GM12891 (cell line): Measurements from ENCODE around the gene TPX2.

Experiments used
- DNase-seq: peaks from one replicate; pipeline ENCODE4 v3.0.0; 2011; ENCODE audit warnings: low spot score; ENCODE audit not compliant: insufficient read length
- FAIRE-seq: peaks from 2 replicates; lab custom pipeline; 2011; peaks lifted over from hg19 to GRCh38; lab: Jason Lieb, UNC
- PAX5 ChIP-seq: IDR thresholded peaks from 2 replicates; pipeline ENCODE4 v1.6.1; 2011; ENCODE audit warnings: low read length, moderate library complexity, mild to moderate bottlenecking; ENCODE audit not compliant: insufficient read depth, severe bottlenecking
- POLR2A ChIP-seq: IDR thresholded peaks from 2 replicates; pipeline ENCODE4 v1.6.1; 2011; ENCODE audit warnings: low read depth, low read length, control low read depth
- POLR2AphosphoS5 ChIP-seq: IDR thresholded peaks from 2 replicates; pipeline ENCODE4 v1.6.1; 2011; ENCODE audit warnings: low read depth, low read length, control low read depth
- POU2F2 ChIP-seq: IDR thresholded peaks from 2 replicates; pipeline ENCODE4 v1.6.1; 2011; ENCODE audit warnings: low read depth, mild to moderate bottlenecking, control low read depth, low read length, moderate library complexity
- SPI1 ChIP-seq: IDR thresholded peaks from 2 replicates; pipeline ENCODE4 v1.6.1; 2011; ENCODE audit warnings: low read depth, low read length, control low read depth
- TAF1 ChIP-seq: IDR thresholded peaks from 2 replicates; pipeline ENCODE4 v1.6.1; 2011; ENCODE audit warnings: low read depth, low read length, control low read depth

Gene TPX2

GRCh38 chr20:31760519-31761240, 21.6 kb downstream of the TPX2 start:
- TF ChIP-seq POLR2AphosphoS5 = no peak
- TF ChIP-seq TAF1 = no peak
- no peak for TF ChIP-seq POU2F2
- TF ChIP-seq POLR2A = no peak
- no peak for TF ChIP-seq SPI1
- no peak for TF ChIP-seq PAX5
- DNase-seq (no peak), FAIRE-seq (no peak)

- DNase-seq (no peak), FAIRE-seq (no peak)
Observed at GRCh38 chr20:31764641-31765305, 25.7 kb downstream of the TPX2 start.

GRCh38 chr20:31767805-31768204, 28.7 kb downstream of the TPX2 start:
- DNase-seq (no peak), FAIRE-seq (no peak)
- no peak for TF ChIP-seq POLR2A
- no peak for TF ChIP-seq SPI1
- TF ChIP-seq POU2F2 = no peak
- no peak for TF ChIP-seq POLR2AphosphoS5
- TF ChIP-seq TAF1 = no peak
- no peak for TF ChIP-seq PAX5

More at GRCh38 chr20:31764641-31765305, 25.7 kb downstream of the TPX2 start:
- TF ChIP-seq POLR2A (no peak), SPI1 (no peak), POLR2AphosphoS5 (no peak), TAF1 (no peak), POU2F2 (no peak), PAX5 (no peak)

GRCh38 chr20:31769681-31770080, 30.6 kb downstream of the TPX2 start:
- no peak for TF ChIP-seq SPI1
- no peak for DNase-seq
- no peak for FAIRE-seq

GRCh38 chr20:31770243-31770642, 31.2 kb downstream of the TPX2 start:
- DNase-seq (no peak), FAIRE-seq (no peak)
- no peak for TF ChIP-seq POLR2A
- no peak for TF ChIP-seq PAX5
- TF ChIP-seq POLR2AphosphoS5 = no peak
- TF ChIP-seq SPI1 = no peak
- no peak for TF ChIP-seq POU2F2
- TF ChIP-seq TAF1 = no peak

- no peak for TF ChIP-seq TAF1
- TF ChIP-seq PAX5 = no peak
- no peak for TF ChIP-seq POU2F2
- no peak for TF ChIP-seq POLR2AphosphoS5
- no peak for TF ChIP-seq SPI1
- TF ChIP-seq POLR2A = no peak
- DNase-seq (no peak), FAIRE-seq (no peak)
Observed at GRCh38 chr20:31774408-31774807, 35.3 kb downstream of the TPX2 start.

GRCh38 chr20:31780839-31781238, 41.7 kb downstream of the TPX2 start:
- no peak for DNase-seq
- no peak for TF ChIP-seq TAF1
- no peak for TF ChIP-seq POLR2AphosphoS5
- TF ChIP-seq POLR2A = no peak
- TF ChIP-seq PAX5 = no peak
- no peak for TF ChIP-seq SPI1
- TF ChIP-seq POU2F2 = no peak
- no peak for FAIRE-seq

DNA sequence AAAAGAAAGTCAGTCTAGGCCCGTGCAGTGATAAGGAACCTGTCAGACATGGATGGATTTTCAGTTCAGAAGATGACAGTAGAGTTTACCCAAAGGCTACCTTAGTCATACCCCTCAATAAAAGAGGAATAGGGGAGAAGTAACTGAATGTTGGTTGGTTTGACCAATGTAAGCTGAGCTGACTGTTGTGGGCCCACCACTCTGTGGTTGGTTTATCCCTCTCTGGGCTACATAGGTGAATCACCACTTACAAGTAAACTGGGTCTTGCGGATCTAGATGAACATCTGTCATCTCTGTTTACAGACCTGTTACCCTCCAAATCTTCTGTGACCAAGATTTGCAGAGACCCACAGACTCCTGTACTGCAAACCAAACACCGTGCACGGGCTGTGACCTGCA, 42.9 kb downstream of the TPX2 start:
- FAIRE-seq = no peak
- no peak for DNase-seq
- TF ChIP-seq POLR2A = no peak
- no peak for TF ChIP-seq PAX5
- no peak for TF ChIP-seq POU2F2

- DNase-seq (no peak), FAIRE-seq (no peak)
- no peak for TF ChIP-seq PAX5
- no peak for TF ChIP-seq TAF1
- TF ChIP-seq POLR2A = no peak
- TF ChIP-seq POLR2AphosphoS5 = no peak
Observed at GRCh38 chr20:31784354-31785044, 45.4 kb downstream of the TPX2 start.

- TF ChIP-seq SPI1 = no peak
- TF ChIP-seq TAF1 = no peak
- no peak for TF ChIP-seq POLR2A
- TF ChIP-seq PAX5 = no peak
- no peak for TF ChIP-seq POLR2AphosphoS5
- TF ChIP-seq POU2F2 = no peak
- DNase-seq = no peak
- FAIRE-seq = no peak
Observed at GRCh38 chr20:31785089-31785488, 46.0 kb downstream of the TPX2 start.
